CD4-positive, alpha-beta T cell (primary cell): ENCODE results near the gene TTYH3. TPM values are rescaled to one million over a fixed set of nuclear protein-coding genes. Genes with fewer than 3 reads are reported as not detected.

ENCODE experiments used
- ATAC-seq: fragments of 200-7000 bp; cut with Tn5 transposase; one replicate; pipeline ENCODE4 v1.10.0; 2022; ENCODE audit warnings: mild to moderate bottlenecking; ENCODE audit not compliant: poor library complexity
- CTCF ChIA-PET: fragments of 350-600 bp; sonication (Branson Sonifier 250); formaldehyde crosslinking; loops from one replicate; lab custom pipeline; 2021; ENCODE audit warnings: antibody characterized with exemption, inconsistent platforms; lab: Charles Lee
- POLR2A ChIA-PET: fragments of 350-600 bp; sonication (Branson Sonifier 250); formaldehyde crosslinking; loops from one replicate; lab custom pipeline; 2021; ENCODE audit warnings: antibody characterized with exemption, inconsistent platforms; lab: Charles Lee
- DNase-seq, 14 experiments: peaks; one replicate each; pipeline ENCODE4 v3.0.0-alpha.2; 2013 to 2020; ENCODE audit warnings: mixed read lengths in 2 of 14
- H3K27ac ChIP-seq, 2 donors: one replicate each; pipeline versions ENCODE4 v1.5.1 to v1.7.0; 2013; ENCODE audit warnings: low read length in 2 of 2, low read depth in 1 of 2, mild to moderate bottlenecking in 1 of 2
- H3K27me3 ChIP-seq, 2 experiments: 1 replicate in 1 of 2; 2 replicates in 1 of 2; pipeline versions ENCODE4 v1.6.1 to v1.7.0; 2013; ENCODE audit warnings: low read length in 2 of 2, control low read depth in 1 of 2, mild to moderate bottlenecking in 1 of 2, moderate library complexity in 1 of 2; ENCODE audit not compliant: insufficient read depth in 2 of 2, control insufficient read depth in 1 of 2
- H3K36me3 ChIP-seq: one replicate; pipeline ENCODE4 v1.6.1; 2013; ENCODE audit warnings: low read length, control low read depth; ENCODE audit not compliant: insufficient read depth
- H3K4me1 ChIP-seq: one replicate; pipeline ENCODE4 v1.6.1; 2013; ENCODE audit warnings: low read length, control low read depth; ENCODE audit not compliant: insufficient read depth
- H3K4me3 ChIP-seq: one replicate; pipeline ENCODE4 v1.5.1; 2013; ENCODE audit warnings: mild to moderate bottlenecking, low read length, moderate library complexity
- H3K9me3 ChIP-seq, 2 experiments: 1 replicate in 1 of 2; 2 replicates in 1 of 2; pipeline versions ENCODE4 v1.6.1 to v1.7.0; 2013; ENCODE audit warnings: low read length in 2 of 2, mild to moderate bottlenecking in 2 of 2, control low read depth in 1 of 2, moderate library complexity in 1 of 2; ENCODE audit not compliant: control insufficient read depth in 1 of 2, insufficient read depth in 1 of 2
- H3K27ac Mint-ChIP-seq: one replicate; pipeline ENCODE4 v1.8.0; 2020; ENCODE audit warnings: mixed read lengths
- H3K27me3 Mint-ChIP-seq: one replicate; pipeline ENCODE4 v1.8.0; 2021; ENCODE audit warnings: mixed read lengths
- H3K36me3 Mint-ChIP-seq: one replicate; pipeline ENCODE4 v1.8.0; 2021; ENCODE audit warnings: low read depth, mixed read lengths
- H3K4me1 Mint-ChIP-seq: one replicate; pipeline ENCODE4 v1.8.0; 2021; ENCODE audit warnings: low read depth, mixed read lengths
- H3K4me3 Mint-ChIP-seq: one replicate; pipeline ENCODE4 v1.8.0; 2020; ENCODE audit warnings: mild to moderate bottlenecking, mixed read lengths
- H3K9me3 Mint-ChIP-seq: one replicate; pipeline ENCODE4 v1.8.0; 2020; ENCODE audit warnings: mixed read lengths
- CTCF ChIP-seq: fragments of 200-600 bp; IDR thresholded peaks from one replicate; pipeline ENCODE4 v1.8.0; 2022; ENCODE audit warnings: antibody characterized with exemption, mild to moderate bottlenecking
- intact Hi-C, 2 experiments: fragments of 100-400 bp; cut with DNase I in 1 of 2; cut with micrococcal nuclease in 1 of 2; formaldehyde crosslinking; loops; one replicate each; pipeline versions ENCODE4 v1.15.1 to v1.9.0; 2023 to 2025; cut with DNase I, micrococcal nuclease
- total RNA-seq, 174 experiments: library from RNA in 2 of 174; stranded (reverse) in 2 of 174; gene quantifications; one replicate each; pipeline ENCODE4 v1.2.3 and lab custom pipeline; 2021 to 2026

TTYH3 gene
- total RNA-seq, 2 experiments from 2014 or later, result 7.9 to 9.3 TPM

GRCh38 chr7:2684501-2684900, 52.7 kb downstream of the TTYH3 start:
- no peaks in the 10 kb centered on the region for H3K9me3 Mint-ChIP-seq
- CTCF ChIA-PET, result no interaction called here
- Histone ChIP-seq H3K9me3 (peaks cover 0 to 5% of the 10 kb centered on the region in 2 experiments), H3K27ac (no peak overlapping the region), H3K27me3 (peaks cover 22 to 23% of the 10 kb centered on the region in 2 experiments), H3K4me3 (no peak overlapping the region), H3K36me3 (no peaks in the 10 kb centered on the region), H3K4me1 (peaks cover 16% of the 10 kb centered on the region)
- H3K27me3 Mint-ChIP-seq, result peaks cover 26% of the 10 kb centered on the region
- intact Hi-C loops, result no loop called here
- ATAC-seq (no peak), DNase-seq (no peak)
- TF ChIP-seq CTCF, result no peak
- H3K4me1 Mint-ChIP-seq, result peaks cover 5% of the 10 kb centered on the region
- H3K36me3 Mint-ChIP-seq, result no peaks in the 10 kb centered on the region
- H3K27ac Mint-ChIP-seq, result no peak overlapping the region
- H3K4me3 Mint-ChIP-seq, result no peak overlapping the region
- POLR2A ChIA-PET, result no interaction called here

GRCh38 chr7:2686101-2686500, 54.3 kb downstream of the TTYH3 start:
- no peaks in the 10 kb centered on the region for H3K36me3 Mint-ChIP-seq
- no peak for TF ChIP-seq CTCF
- peaks cover 5% of the 10 kb centered on the region for H3K4me1 Mint-ChIP-seq
- H3K4me3 ChIP-seq, result no peak overlapping the region
- peaks cover 0 to 5% of the 10 kb centered on the region in 2 experiments for H3K9me3 ChIP-seq
- H3K4me3 Mint-ChIP-seq, result no peak overlapping the region
- ChIA-PET CTCF (no interaction called here), POLR2A (no interaction called here)
- H3K9me3 Mint-ChIP-seq, result no peaks in the 10 kb centered on the region
- H3K36me3 ChIP-seq, result no peaks in the 10 kb centered on the region
- DNase-seq (no peak), ATAC-seq (no peak)
- peaks cover 39% of the 10 kb centered on the region for H3K27me3 Mint-ChIP-seq
- intact Hi-C loops, result no loop called here
- H3K27ac ChIP-seq, result no peak overlapping the region
- H3K27ac Mint-ChIP-seq, result no peak overlapping the region
- H3K4me1 ChIP-seq, result peaks cover 12% of the 10 kb centered on the region
- H3K27me3 ChIP-seq, result peaks cover 24 to 25% of the 10 kb centered on the region in 2 experiments

- Mint-ChIP-seq H3K36me3 (no peaks in the 10 kb centered on the region), H3K4me3 (no peak overlapping the region), H3K4me1 (peaks cover 5% of the 10 kb centered on the region), H3K27me3 (peaks cover 42% of the 10 kb centered on the region), H3K27ac (no peak overlapping the region), H3K9me3 (no peaks in the 10 kb centered on the region)
- Histone ChIP-seq H3K4me3 (no peak overlapping the region), H3K36me3 (no peaks in the 10 kb centered on the region), H3K27me3 (peaks cover 24 to 25% of the 10 kb centered on the region in 2 experiments), H3K9me3 (peaks cover 0 to 5% of the 10 kb centered on the region in 2 experiments), H3K27ac (no peak overlapping the region), H3K4me1 (peaks cover 12% of the 10 kb centered on the region)
- ChIA-PET CTCF (no interaction called here), POLR2A (no interaction called here)
- DNase-seq (no peak), ATAC-seq (no peak)
- intact Hi-C loops, result no loop called here
- TF ChIP-seq CTCF, result no peak
Observed at GRCh38 chr7:2687338-2687869, 55.6 kb downstream of the TTYH3 start.
